Left lung (tissue), 10 donors: Measurements from ENCODE around the gene ZNF844. TPM values are rescaled to one million over a fixed set of nuclear protein-coding genes. Genes with fewer than 3 reads are reported as not detected.

Source experiments
- ATAC-seq: fragments of 200-7000 bp; cut with Tn5 transposase; one replicate; pipeline ENCODE4 v1.9.1; 2020; ENCODE audit warnings: moderate library complexity
- DNase-seq, 4 donors: peaks; one replicate each; pipeline ENCODE4 v3.0.0-alpha.2; 2013 to 2020
- H3K27ac ChIP-seq, 2 donors: fragments of 200-600 bp; sonication (generic) in 1 of 2; one replicate each; pipeline versions ENCODE4 v1.5.0 to v1.8.0; 2020 to 2021
- H3K27me3 ChIP-seq, 2 donors: fragments of 200-600 bp; sonication (generic) in 1 of 2; one replicate each; pipeline versions ENCODE4 v1.5.0 to v1.8.0; 2020 to 2021
- H3K36me3 ChIP-seq, 2 donors: fragments of 200-600 bp; sonication (generic) in 1 of 2; one replicate each; pipeline versions ENCODE4 v1.5.0 to v1.8.0; 2020 to 2021
- H3K4me1 ChIP-seq, 2 donors: fragments of 200-600 bp; one replicate each; pipeline ENCODE4 v1.8.0; 2021
- H3K4me3 ChIP-seq, 2 donors: fragments of 200-600 bp; sonication (generic) in 1 of 2; one replicate each; pipeline versions ENCODE4 v1.5.0 to v1.8.0; 2020 to 2021; ENCODE audit warnings: mild to moderate bottlenecking in 1 of 2
- H3K9me3 ChIP-seq, 2 donors: fragments of 200-600 bp; sonication (generic) in 1 of 2; one replicate each; pipeline versions ENCODE4 v1.5.0 to v1.8.0; 2020 to 2021
- intact Hi-C, 2 donors: fragments of 100-400 bp; cut with DNase I; formaldehyde crosslinking; loops; one replicate each; pipeline versions ENCODE4 v1.11.2 to v1.14.2; 2022
- polyA plus RNA-seq, 6 donors: library from polyadenylated mRNA; unstranded; fragments of 120-200 nt; gene quantifications; one replicate each; pipeline ENCODE4 v1.2.1, GENCODE V29; 2013; ENCODE audit not compliant: insufficient read length in 6 of 6
- total RNA-seq, 2 donors: library from RNA; stranded (reverse); fragmentation: NEBNext Ultra II Directional; extraction: Animal tissue kit (Norgen Biotek cat#: 25700); gene quantifications; one replicate each; pipeline ENCODE4 v1.2.1, GENCODE V29; 2021
- TF ChIP-seq, protein P1 (sequence below), 2 donors: fragments of 200-600 bp; sonication (generic) in 1 of 2; IDR thresholded peaks; one replicate each; pipeline versions ENCODE4 v1.5.0 to v1.8.0; 2021; ENCODE audit warnings: antibody characterized with exemption in 2 of 2
- donor health status: DM: no; HTN: yes; CAD: no.
- donor health status: DM: no; HTN: no; CAD: no.

Gene ZNF844
- total and polyA plus RNA-seq, 8 donors, result 7.6 to 26.7 (median 21.0) TPM

DNA sequence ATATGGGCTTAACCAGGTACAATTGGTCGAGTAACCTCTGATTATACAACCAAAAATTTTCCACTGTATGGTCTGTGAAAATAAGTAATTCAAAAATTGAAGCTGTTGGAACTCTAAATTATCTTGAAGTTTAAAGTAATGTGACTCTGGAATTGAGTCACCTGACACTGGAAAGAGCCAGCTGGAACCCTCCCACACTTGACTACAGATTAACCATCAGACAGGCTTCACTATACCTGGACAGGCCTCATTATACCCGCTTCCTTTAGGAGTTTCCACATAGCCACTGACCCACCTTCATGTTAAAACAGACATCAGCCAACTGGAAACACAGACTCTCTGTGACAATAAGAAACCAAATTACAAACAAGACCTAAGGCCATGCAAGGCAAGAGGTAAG lies 30.3 kb upstream of the ZNF844 start:
- TF ChIP-seq, protein P1, sequence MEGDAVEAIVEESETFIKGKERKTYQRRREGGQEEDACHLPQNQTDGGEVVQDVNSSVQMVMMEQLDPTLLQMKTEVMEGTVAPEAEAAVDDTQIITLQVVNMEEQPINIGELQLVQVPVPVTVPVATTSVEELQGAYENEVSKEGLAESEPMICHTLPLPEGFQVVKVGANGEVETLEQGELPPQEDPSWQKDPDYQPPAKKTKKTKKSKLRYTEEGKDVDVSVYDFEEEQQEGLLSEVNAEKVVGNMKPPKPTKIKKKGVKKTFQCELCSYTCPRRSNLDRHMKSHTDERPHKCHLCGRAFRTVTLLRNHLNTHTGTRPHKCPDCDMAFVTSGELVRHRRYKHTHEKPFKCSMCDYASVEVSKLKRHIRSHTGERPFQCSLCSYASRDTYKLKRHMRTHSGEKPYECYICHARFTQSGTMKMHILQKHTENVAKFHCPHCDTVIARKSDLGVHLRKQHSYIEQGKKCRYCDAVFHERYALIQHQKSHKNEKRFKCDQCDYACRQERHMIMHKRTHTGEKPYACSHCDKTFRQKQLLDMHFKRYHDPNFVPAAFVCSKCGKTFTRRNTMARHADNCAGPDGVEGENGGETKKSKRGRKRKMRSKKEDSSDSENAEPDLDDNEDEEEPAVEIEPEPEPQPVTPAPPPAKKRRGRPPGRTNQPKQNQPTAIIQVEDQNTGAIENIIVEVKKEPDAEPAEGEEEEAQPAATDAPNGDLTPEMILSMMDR (IDR thresholded peaks at IDR 0.05), result no peak
- Histone ChIP-seq H3K36me3 (no peaks in the 10 kb centered on the region), H3K4me1 (peaks cover 0 to 24% of the 10 kb centered on the region in 2 donors), H3K4me3 (peak overlapping the region in 1 of 2 donors; percentile 64), H3K27ac (no peak overlapping the region), H3K27me3 (no peaks in the 10 kb centered on the region), H3K9me3 (peaks cover 0 to 1% of the 10 kb centered on the region in 2 donors)
- intact Hi-C loops, result no loop called here
- peak; percentile 7 for ATAC-seq
- peak in 1 of 4 donors; percentile 5 for DNase-seq

DNA sequence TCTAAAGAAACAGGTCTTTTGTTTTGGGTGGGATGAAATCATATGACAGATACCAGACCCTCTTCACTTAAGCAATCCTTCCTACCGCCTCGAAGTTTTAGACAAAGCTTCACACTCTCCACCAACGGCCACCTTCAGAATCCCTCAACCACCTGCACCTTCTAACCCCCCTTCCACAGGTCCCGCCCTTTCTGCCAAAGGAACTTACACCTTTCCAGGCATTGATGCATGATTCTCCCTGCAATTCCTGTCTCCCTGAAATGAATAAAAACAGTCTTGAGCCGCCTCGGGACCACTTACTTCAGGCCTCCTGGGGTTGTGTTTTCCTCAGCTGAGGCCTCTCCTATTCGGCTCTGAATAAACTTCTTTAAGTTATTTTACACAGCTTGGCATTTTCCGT lies 29.9 kb upstream of the ZNF844 start:
- intact Hi-C loops, result no loop called here
- peak; percentile 16 for ATAC-seq
- Histone ChIP-seq H3K9me3 (no peaks in the 10 kb centered on the region), H3K4me3 (peak overlapping the region; percentile 64 to 90), H3K36me3 (no peaks in the 10 kb centered on the region), H3K4me1 (peaks cover 0 to 24% of the 10 kb centered on the region in 2 donors), H3K27me3 (no peaks in the 10 kb centered on the region), H3K27ac (peak overlapping the region; percentile 79 to 90)
- TF ChIP-seq, protein P1 (IDR thresholded peaks at IDR 0.05), result no peak
- peak in 1 of 4 donors; percentile 7 for DNase-seq

DNA sequence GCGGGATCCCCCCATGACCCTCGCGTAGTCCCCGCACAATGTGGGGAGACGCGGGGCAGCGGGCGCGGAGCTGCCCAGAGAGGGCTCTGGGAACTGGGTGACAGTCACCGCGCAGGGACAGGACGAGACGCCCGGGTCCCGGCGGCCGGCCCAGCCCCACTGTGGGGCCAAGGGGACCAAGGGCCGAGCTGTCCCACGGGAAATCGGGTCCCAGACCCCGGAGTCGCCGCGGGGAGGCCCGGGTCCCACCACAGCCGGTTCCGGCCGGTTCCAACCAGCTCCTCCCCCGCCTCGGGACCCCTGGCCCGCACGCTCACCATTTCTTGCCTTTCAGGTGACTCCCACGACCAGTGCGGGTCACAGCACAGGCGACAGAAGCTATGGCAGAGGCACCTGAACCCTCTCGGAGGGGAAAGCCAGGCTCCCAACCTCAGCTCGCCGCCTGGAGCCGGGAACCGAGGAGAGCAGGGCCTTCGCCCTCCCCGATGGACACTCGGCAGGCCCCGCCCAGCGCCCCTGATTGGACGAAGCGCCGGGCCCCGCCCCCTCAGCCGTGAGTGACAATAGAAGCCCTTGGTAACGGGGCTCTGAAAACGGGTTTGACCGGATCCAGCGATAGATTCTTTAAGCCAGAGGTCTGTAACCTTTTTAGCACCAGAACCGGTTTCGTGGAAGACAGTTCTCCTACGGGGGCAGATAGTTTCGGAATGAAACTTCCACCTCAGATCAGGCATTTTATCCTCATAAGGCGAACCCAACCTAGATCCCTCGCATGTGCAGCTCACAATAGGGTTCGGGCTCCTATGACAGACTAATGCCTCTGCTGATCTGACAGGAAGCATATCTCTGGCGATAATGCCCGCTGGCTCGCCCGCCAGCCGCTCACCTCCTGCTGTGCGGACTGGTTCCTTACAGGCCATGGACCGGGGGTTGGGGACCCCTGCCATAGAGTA lies 29.0 kb upstream of the ZNF844 start, which contains the start of gene ZNF433:
TSS of gene ZNF433 (minus strand) at position 460 of the 953 bp plus-strand sequence. CDS start at position 320, 140 bp downstream.
- Histone ChIP-seq H3K27me3 (no peaks in the 10 kb centered on the region), H3K36me3 (no peaks in the 10 kb centered on the region), H3K4me3 (peak within 1 kb of the TSS; percentile 64 to 90), H3K27ac (peak within 1 kb of the TSS; percentile 79 to 90), H3K4me1 (peaks cover 0 to 24% of the 10 kb centered on the region in 2 donors), H3K9me3 (no peaks in the 10 kb centered on the region)
- ATAC-seq (peak; percentile 100), DNase-seq (peak; percentile 92 to 96 (median 94))
- intact Hi-C loops, result no loop called here
- TF ChIP-seq, protein P1 (IDR thresholded peaks at IDR 0.05), result no peak

DNA sequence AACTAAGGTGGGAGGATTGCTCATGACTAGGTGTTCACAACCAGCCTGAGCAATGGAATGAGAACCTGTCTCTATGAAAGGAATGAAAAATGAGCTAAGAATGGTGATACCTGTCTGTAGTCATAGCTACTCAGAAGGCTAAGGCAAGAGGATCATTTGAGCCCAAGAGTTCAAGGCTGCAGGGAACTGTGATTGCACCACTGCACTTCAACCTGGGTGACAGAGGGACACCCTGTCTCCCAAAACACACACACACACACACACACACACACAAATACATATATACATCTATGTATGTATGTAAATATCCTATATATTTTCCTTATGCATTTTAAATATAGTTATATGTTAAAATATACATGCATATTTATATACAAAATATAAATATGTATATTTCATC lies 21.6 kb upstream of the ZNF844 start:
- DNase-seq (no peak), ATAC-seq (no peak)
- no peak overlapping the region for H3K27ac ChIP-seq
- no peaks in the 10 kb centered on the region for H3K4me1 ChIP-seq
- H3K27me3 ChIP-seq, result no peaks in the 10 kb centered on the region
- H3K36me3 ChIP-seq, result peaks cover 0 to 32% of the 10 kb centered on the region in 2 donors
- TF ChIP-seq, protein P1 (IDR thresholded peaks at IDR 0.05), result no peak
- intact Hi-C loops, result no loop called here
- peaks cover 7 to 58% of the 10 kb centered on the region in 2 donors for H3K9me3 ChIP-seq
- no peak overlapping the region for H3K4me3 ChIP-seq

DNA sequence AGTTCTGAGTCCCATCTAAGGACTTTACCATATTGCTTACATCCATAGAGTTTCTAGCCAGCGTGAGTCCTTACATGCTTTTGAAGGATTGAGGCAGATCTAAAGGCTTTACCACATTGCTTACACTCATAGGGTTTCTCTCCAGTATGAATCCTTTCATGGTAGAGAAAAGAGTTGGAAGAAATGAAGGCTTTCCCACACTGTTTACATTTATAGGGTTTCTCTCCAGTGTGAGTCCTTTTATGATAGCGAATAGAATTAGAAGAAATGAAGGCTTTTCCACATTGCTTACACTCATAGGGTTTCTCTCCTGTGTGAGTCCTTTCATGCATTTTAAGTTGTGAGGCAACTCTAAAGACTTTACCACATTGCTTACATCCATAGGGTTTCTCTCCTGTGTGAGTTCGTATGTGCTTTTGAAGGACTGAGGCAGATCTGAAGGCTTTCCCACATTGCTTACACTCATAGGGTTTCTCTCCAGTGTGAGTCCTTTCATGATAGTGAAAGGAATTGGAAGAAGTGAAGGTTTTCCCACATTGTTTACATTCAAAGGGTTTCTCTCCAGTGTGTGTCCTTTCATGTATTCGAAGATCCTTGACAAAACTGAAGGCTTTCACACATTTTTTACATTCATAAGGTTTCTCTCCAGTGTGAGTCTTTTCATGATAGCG lies 20.6 kb upstream of the ZNF844 start:
- Histone ChIP-seq H3K9me3 (peaks cover 7 to 60% of the 10 kb centered on the region in 2 donors), H3K4me1 (no peaks in the 10 kb centered on the region), H3K4me3 (no peak overlapping the region), H3K36me3 (peaks cover 0 to 32% of the 10 kb centered on the region in 2 donors), H3K27me3 (no peaks in the 10 kb centered on the region), H3K27ac (no peak overlapping the region)
- TF ChIP-seq, protein P1 (IDR thresholded peaks at IDR 0.05), result no peak
- ATAC-seq, result no peak
- intact Hi-C loops, result no loop called here
- DNase-seq, result no peak
